ENCODE measurements around the gene TRIM66.
"Not testable (repeated sequence)": the region's sequence is repeated elsewhere in the genome, so short reads cannot be mapped to it uniquely, and the experiment has no call there.

TRIM66 gene

DNA sequence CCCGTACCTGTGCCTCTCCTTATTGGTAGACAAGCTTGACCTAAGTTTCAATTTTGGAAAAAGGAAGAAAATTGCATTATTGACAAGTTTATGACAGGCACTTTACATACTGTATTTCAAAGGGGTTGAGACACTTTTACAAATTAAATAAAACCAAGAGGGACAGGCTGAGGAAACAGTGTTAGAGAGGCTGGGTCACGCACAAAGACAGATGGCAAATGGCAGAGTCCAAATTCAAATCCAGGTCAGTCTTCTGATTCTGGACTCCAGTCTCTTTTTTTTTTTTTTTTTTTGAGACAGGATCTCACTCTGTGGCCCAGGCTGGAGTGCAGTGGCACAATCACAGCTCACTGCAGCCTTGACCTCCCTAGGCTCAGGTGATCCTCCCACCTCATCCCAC, 10.1 kb downstream of the TRIM66 start:
- H3K4me2 ChIP-seq (ENCODE audit: insufficient read depth, low read length), result no peak overlapping the region
- peaks cover 34% of the 10 kb centered on the region for H3K36me3 ChIP-seq (ENCODE audit: insufficient read depth, low read length)
- TF ChIP-seq, protein P1, sequence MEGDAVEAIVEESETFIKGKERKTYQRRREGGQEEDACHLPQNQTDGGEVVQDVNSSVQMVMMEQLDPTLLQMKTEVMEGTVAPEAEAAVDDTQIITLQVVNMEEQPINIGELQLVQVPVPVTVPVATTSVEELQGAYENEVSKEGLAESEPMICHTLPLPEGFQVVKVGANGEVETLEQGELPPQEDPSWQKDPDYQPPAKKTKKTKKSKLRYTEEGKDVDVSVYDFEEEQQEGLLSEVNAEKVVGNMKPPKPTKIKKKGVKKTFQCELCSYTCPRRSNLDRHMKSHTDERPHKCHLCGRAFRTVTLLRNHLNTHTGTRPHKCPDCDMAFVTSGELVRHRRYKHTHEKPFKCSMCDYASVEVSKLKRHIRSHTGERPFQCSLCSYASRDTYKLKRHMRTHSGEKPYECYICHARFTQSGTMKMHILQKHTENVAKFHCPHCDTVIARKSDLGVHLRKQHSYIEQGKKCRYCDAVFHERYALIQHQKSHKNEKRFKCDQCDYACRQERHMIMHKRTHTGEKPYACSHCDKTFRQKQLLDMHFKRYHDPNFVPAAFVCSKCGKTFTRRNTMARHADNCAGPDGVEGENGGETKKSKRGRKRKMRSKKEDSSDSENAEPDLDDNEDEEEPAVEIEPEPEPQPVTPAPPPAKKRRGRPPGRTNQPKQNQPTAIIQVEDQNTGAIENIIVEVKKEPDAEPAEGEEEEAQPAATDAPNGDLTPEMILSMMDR (IDR thresholded peaks at IDR 0.05; ENCODE audit: borderline replicate concordance, extremely low read depth, low read length, poor library complexity, severe bottlenecking), result no peak
- TF ChIP-seq EZH2 (IDR thresholded peaks at IDR 0.05; ENCODE audit: borderline replicate concordance, low read depth, low read length, severe bottlenecking), result no peak
- no peaks in the 10 kb centered on the region for H3K27me3 ChIP-seq (ENCODE audit: insufficient read depth, low read length, poor library complexity)
- no peaks in the 10 kb centered on the region for H3K9me3 ChIP-seq (ENCODE audit: insufficient read depth, low read length, severe bottlenecking)
- H3K27ac ChIP-seq (ENCODE audit: low read length), result no peak overlapping the region
- H3K79me2 ChIP-seq (ENCODE audit: insufficient read depth, low read length), result no peaks in the 10 kb centered on the region
- no peak overlapping the region for H2AFZ ChIP-seq (ENCODE audit: low read depth, low read length)
- H3K4me1 ChIP-seq (ENCODE audit: insufficient read depth, low read length), result no peaks in the 10 kb centered on the region
- no peak overlapping the region for H3K9ac ChIP-seq (ENCODE audit: low read depth, low read length)
- ATAC-seq (ENCODE audit: insufficient read depth, low read depth) (no peak), DNase-seq (no peak)
- no peaks in the 10 kb centered on the region for H4K20me1 ChIP-seq (ENCODE audit: insufficient read depth, low read length)
- no peak overlapping the region for H3K4me3 ChIP-seq (ENCODE audit: low read depth in 1 of 2, low read length in 2 of 2)

- H3K27me3 ChIP-seq (ENCODE audit: insufficient read depth, low read length, poor library complexity), result no peaks in the 10 kb centered on the region
- H3K9ac ChIP-seq (ENCODE audit: low read depth, low read length), result no peak overlapping the region
- H3K79me2 ChIP-seq (ENCODE audit: insufficient read depth, low read length), result no peaks in the 10 kb centered on the region
- no peak for DNase-seq
- H3K27ac ChIP-seq (ENCODE audit: low read length), result no peak overlapping the region
- H3K9me3 ChIP-seq (ENCODE audit: insufficient read depth, low read length, severe bottlenecking), result no peaks in the 10 kb centered on the region
- H2AFZ ChIP-seq (ENCODE audit: low read depth, low read length), result no peak overlapping the region
- H3K36me3 ChIP-seq (ENCODE audit: insufficient read depth, low read length), result peaks cover 29% of the 10 kb centered on the region
- H3K4me1 ChIP-seq (ENCODE audit: insufficient read depth, low read length), result no peaks in the 10 kb centered on the region
- ATAC-seq (ENCODE audit: insufficient read depth, low read depth), result peak; percentile 60; the same call in 2 of the 3 replicates
- TF ChIP-seq, protein P1 (IDR thresholded peaks at IDR 0.05; ENCODE audit: borderline replicate concordance, extremely low read depth, low read length, poor library complexity, severe bottlenecking), result no peak
- TF ChIP-seq EZH2 (IDR thresholded peaks at IDR 0.05; ENCODE audit: borderline replicate concordance, low read depth, low read length, severe bottlenecking), result no peak
- no peak overlapping the region for H3K4me3 ChIP-seq (ENCODE audit: low read depth in 1 of 2, low read length in 2 of 2)
- no peaks in the 10 kb centered on the region for H4K20me1 ChIP-seq (ENCODE audit: insufficient read depth, low read length)
- no peak overlapping the region for H3K4me2 ChIP-seq (ENCODE audit: insufficient read depth, low read length)
These were observed 10.8 kb downstream of the TRIM66 start for GRCh38 chr11:8671651-8672062.

DNA sequence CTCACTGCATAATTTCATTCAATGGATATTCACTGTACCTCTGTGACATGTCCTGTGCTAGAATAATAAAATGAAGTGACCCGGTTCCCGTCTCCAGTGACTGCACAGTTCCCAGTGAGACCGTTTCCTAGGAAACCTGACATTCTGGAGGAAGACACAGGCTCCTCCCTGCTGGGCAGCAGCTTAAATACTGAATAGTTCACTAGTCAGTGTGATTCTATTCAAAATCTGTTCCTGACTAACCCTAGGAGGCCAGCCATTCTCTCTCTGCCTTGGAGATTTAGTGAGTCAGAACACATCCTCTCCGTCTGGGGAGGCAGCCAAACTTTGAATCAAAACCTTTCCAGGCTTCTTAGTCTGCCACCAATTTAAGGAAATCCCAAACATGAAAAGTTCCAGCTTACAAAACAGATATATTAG, 11.3 kb downstream of the TRIM66 start:
- H3K4me2 ChIP-seq (ENCODE audit: insufficient read depth, low read length), result no peak overlapping the region
- ATAC-seq (ENCODE audit: insufficient read depth, low read depth) (no peak), DNase-seq (no peak)
- no peak for TF ChIP-seq EZH2 (IDR thresholded peaks at IDR 0.05; ENCODE audit: borderline replicate concordance, low read depth, low read length, severe bottlenecking)
- TF ChIP-seq, protein P1 (IDR thresholded peaks at IDR 0.05; ENCODE audit: borderline replicate concordance, extremely low read depth, low read length, poor library complexity, severe bottlenecking), result no peak
- no peaks in the 10 kb centered on the region for H3K27me3 ChIP-seq (ENCODE audit: insufficient read depth, low read length, poor library complexity)
- H3K4me1 ChIP-seq (ENCODE audit: insufficient read depth, low read length), result no peaks in the 10 kb centered on the region
- H3K4me3 ChIP-seq (ENCODE audit: low read depth in 1 of 2, low read length in 2 of 2), result no peak overlapping the region
- H2AFZ ChIP-seq (ENCODE audit: low read depth, low read length), result no peak overlapping the region
- no peak overlapping the region for H3K9ac ChIP-seq (ENCODE audit: low read depth, low read length)
- no peaks in the 10 kb centered on the region for H3K9me3 ChIP-seq (ENCODE audit: insufficient read depth, low read length, severe bottlenecking)
- H3K79me2 ChIP-seq (ENCODE audit: insufficient read depth, low read length), result no peaks in the 10 kb centered on the region
- H3K36me3 ChIP-seq (ENCODE audit: insufficient read depth, low read length), result peaks cover 26% of the 10 kb centered on the region
- no peaks in the 10 kb centered on the region for H4K20me1 ChIP-seq (ENCODE audit: insufficient read depth, low read length)
- no peak overlapping the region for H3K27ac ChIP-seq (ENCODE audit: low read length)

DNA sequence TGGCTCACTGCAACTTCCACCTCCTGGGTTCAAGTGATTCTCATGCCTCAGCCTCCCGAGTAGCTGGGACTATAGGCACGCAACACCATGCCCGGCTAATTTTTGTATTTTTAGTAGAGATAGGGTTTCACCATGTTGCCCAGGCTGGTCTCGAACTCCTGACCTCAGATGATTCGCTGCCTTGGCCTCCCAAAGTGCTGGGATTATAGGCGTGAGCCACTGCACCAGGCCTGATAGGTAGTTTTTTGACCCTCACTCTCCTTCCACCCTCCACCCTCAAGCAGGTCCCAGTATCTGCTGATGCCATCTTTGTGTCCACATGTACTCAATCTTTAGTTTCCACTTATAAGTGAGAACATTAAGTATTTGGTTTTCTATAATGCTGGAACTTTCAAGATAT, 12.4 kb downstream of the TRIM66 start:
- H3K9ac ChIP-seq (ENCODE audit: low read depth, low read length); H3K4me2 ChIP-seq (ENCODE audit: insufficient read depth, low read length); H3K4me1 ChIP-seq (ENCODE audit: insufficient read depth, low read length); H3K27me3 ChIP-seq (ENCODE audit: insufficient read depth, low read length, poor library complexity); H3K9me3 ChIP-seq (ENCODE audit: insufficient read depth, low read length, severe bottlenecking); H3K27ac ChIP-seq (ENCODE audit: low read length); H4K20me1 ChIP-seq (ENCODE audit: insufficient read depth, low read length); H3K79me2 ChIP-seq (ENCODE audit: insufficient read depth, low read length); DNase-seq; H2AFZ ChIP-seq (ENCODE audit: low read depth, low read length); ATAC-seq (ENCODE audit: insufficient read depth, low read depth); H3K4me3 ChIP-seq (ENCODE audit: low read depth in 1 of 2, low read length in 2 of 2): not testable (repeated sequence)
- peaks cover 26% of the 10 kb centered on the region for H3K36me3 ChIP-seq (ENCODE audit: insufficient read depth, low read length)
